HG03521 (cell line): ENCODE measurements around the gene ADAMTSL2.

Experiments
- ATAC-seq: cut with Tn5 transposase; IDR thresholded peaks from one replicate; pipeline ENCODE4 v1.9.1; 2021; ENCODE audit warnings: mild to moderate bottlenecking, moderate library complexity; ENCODE audit not compliant: unreplicated experiment

Gene ADAMTSL2

DNA sequence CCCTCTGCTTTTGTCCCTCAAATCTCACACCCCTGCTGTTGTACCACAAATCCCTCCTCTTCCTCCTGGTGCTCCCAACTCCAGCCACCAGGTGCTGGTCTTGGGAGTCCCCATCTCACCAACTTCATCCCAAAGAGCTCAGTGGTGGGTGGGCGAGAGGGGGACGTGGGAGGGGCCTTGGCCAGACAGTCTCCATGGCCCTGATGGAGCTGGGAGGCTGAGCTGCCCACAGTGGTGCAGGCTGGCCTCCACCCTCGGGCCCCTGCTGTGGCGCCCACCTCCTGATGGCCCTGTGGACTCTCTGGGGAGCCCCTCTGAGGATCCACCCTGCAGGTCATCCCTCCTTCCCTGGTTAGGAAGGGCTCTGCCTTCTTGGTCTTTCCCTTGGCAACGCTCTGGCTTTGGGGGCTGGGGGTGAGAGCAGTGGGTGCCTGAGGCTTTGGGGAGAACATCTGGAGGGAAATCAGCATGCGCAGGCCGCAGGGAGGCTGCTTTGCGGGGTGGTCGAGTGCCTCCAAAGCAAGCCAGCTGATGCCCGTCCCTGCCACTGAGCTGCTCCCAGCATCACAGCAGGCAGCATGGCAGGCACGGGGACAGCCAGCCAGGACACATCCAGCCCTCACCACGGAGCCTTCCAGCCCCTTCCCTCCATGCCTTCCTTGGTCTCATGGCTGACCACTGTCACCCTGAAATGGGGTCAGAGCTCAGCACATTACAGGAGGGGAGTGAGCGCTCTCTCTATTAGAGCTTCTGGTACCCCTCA is 82.3 kb downstream of the ADAMTSL2 start:
- ATAC-seq = no peak

DNA sequence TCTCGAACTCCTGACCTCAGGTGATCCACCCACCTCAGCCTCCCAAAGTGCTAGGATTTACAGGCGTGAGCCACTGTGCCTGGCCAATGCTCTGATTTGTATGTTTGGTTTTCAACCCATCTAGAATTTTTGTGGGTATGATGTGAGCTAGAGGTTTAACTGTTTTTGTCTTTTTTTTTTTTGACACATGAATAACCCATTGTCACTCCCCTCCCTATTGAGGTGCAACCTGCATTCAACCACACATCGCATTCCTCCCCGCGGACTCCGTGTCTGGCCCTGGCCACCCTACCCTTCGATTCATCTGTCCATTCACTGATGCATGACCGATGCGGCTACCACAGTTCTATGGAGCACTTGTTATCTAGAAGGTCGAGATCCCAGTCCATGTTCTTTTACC is 84.2 kb downstream of the ADAMTSL2 start:
- no peak for ATAC-seq

DNA sequence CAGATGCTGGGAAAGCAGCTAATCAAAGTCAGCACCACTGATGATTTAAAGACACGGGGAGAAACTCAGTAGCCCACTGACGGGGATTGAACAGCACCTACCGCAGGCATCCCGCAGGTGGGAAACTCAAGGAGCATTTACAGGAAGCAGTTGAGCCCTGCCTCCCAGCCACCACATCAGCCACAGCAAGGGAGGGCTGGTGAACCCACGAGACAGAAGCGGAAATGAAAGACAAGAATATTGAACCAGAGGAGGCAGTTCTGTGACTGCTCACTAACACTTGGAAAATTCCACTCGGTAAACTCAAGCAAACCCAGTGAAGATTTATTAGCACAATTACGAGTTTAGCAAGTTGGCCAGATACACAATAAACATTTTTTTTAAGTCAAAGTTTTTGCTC is 85.3 kb downstream of the ADAMTSL2 start:
- no peak for ATAC-seq

DNA sequence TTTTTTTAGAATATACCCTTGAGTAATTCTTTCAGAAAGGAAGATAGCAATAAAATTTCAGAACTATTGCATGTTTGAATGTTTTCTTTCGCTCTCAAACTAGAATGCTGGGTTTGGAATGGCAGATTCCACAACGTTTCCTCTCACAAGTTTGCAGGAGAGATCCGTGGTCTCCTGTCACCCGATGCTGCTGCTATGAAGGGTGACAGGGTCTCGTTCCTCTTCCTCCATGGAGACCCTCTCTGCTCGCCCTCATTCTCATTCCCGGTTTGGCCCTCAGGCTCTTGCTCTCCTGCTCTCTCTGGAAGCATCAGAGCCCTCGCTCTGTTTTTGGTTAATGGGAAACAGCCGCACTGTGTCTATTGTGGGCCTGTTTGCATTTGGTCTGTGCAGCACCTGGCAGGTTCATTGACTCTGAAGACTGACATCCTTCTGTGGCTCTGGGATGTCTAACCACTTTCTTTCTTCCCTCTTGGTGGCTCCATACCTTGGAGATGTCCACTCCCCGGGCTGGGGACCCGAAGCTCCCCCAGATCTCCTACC is 87.3 kb downstream of the ADAMTSL2 start:
- ATAC-seq = no peak

DNA sequence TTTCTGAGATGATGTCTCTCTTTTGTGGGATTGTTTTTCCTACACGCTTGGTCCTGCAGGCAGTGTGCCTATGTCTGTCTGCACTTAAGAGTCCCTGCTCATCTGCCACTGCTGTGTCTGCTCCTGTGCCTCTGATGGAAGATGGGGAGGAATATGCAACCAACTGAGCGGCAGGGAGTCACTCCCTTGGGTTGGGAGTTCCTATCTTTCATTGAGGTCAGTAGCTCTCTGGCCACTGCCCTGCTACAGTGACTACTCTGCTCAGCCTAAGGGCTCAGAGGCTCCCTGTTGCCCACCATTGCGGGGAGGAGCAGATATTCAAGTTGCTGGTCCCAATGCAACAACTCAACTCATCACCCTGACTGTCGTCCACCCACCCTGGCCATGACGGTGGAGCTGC is 88.1 kb downstream of the ADAMTSL2 start:
- ATAC-seq = no peak
